NCI-H2196 (cell line): ENCODE measurements around the gene TRIM15.
"Not testable (repeated sequence)": the region's sequence is repeated elsewhere in the genome, so short reads cannot be mapped to it uniquely, and the experiment has no call there.

Experiments used
- DNase-seq: peaks from one replicate; lab custom pipeline; 2025; ENCODE audit not compliant: unreplicated experiment; lab: John Stamatoyannopoulos, UW

Gene TRIM15

DNA sequence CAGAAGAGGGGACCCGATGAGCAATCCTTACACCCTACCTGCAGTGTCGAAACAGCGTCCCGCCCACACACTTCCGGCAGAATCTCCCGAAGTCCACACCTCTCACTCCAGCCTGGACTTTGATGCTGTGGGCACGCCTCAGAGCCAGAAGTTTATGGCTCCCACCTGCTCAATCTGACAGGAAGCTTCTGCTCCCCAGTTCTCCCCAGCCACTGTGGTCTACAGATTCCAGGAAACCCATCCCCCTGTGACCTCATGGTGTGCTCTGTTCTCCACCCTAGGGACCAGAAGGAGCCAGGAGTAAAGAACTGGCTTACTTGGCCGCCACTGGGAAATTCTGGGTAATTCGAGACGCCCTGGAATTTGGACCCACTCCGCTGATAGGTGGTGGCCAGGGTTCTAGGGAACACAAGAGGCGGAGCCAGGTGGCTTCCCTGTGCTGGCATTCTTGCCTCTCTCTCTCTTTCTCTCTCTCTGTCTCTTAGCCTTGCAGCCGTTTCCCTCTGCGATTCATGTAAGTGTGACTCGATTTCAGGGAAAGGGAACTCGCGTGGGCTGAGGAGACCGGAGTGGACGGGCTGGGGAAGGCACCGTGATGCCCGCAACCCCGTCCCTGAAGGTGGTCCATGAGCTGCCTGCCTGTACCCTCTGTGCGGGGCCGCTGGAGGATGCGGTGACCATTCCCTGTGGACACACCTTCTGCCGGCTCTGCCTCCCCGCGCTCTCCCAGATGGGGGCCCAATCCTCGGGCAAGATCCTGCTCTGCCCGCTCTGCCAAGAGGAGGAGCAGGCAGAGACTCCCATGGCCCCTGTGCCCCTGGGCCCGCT lies at the start of gene TRIM15:
Gene TRIM15 (plus strand): TSS at position 457 of the 828 bp plus-strand sequence. CDS start 139 bp downstream, at position 596.
- no peak for DNase-seq

GRCh38 chr6:30113841-30114240 lies 49.5 kb upstream of the TRIM15 start:
- no peak for DNase-seq

- DNase-seq: no peak
Measured at GRCh38 chr6:30116724-30117123, 46.6 kb upstream of the TRIM15 start.

GRCh38 chr6:30118691-30119090 lies 44.7 kb upstream of the TRIM15 start:
- not testable (repeated sequence) for DNase-seq

DNA sequence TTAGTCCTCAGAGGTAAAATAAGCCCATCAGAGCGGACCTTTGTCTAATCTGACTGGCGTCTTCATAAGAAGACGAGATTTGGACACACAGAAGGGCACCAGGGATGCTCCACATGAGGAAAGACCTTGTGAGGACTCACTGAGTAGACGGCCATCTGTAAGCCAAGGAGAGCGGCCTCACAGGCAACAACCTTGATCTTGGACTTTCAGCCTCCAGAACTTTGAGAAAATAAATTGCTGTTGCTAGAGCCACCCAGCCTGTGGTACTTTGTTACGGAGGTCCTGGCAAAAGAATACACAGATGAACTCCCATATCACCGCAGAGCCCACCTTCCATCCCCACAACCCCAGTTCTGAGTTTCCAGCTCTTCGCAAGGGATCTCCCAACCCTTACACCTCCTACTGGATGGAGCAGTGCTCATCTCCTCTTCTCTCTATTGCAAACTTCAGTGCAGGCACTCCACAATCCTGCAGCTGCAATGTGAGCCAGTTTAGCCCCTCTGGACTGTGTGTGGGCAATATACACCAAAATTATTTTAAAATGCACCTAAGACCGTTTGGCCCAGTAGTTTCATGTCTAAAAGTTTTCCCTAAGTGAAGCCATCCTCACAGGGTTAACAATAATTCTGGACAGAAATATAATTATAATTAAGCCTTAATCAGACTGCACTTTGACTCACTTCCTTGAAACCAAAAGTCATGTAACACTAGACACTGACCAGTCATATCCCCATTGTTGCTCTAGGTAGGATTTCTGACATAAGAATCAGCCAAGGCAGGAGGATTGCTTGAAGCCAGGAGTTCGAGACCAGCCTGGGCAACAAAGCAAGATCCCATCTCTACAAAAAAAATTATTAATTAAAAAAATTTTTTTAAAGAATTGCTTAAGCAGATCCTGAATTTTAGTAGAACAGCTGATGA lies 41.6 kb upstream of the TRIM15 start:
- no peak for DNase-seq

DNA sequence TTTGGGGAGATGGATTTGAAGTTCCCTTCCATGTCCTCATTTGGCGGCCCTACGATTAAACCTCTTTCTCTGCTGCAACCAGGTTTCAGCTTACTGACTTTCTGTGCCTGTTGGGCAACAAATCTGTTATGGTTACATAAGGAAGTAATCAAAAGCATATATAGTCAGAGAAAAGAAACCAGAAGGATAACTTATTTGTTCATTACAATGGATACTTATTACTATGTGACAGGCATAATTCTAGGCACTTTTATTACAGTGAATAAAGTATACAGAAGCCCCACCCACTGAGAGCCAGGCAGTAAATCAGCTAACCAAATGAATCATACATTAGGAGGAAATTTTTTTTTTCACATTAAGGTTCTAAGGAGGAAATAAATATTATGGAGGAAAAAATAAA lies 40.8 kb upstream of the TRIM15 start:
- no peak for DNase-seq

DNA sequence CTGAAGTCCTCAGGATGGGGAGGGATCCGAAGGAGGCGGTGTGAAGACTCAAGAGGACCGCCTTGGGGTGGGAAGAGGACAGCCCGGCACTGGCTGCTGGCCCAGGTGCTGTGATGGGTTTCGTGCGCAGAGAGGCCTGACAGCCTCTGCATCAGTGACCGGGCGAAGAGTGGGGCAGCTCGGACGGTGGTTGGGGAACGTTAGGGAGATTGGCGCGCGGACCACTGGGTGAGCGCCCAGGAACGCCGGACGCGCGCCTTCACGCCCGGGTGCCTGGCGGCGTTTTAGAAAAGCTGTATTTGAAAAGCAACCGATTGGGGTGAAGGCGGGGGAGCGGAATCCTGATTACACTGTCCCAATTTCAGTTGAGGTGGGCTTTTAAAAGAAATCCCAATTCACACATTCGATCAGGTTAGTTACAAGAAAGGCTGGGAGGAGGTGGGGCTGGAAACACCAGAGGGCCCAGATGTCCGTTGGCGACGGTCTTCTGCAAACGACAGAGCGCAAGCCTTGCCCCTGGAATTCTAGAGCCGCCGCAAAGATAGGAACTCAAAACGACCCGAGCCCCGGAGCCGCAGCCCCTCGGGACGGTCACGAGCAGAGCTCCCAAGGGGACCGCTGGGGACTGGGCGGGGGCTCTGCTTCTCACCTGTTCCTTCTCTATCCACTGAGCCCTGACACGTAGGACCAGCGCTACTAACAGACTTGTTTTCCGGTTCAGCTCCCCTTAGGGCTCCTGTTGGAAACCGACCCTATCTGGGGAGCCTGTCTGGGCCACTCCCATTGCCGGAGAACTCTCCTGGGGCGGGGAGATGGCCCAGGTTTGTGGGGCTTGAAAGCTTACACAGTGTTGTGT lies 35.9 kb upstream of the TRIM15 start:
- DNase-seq: no peak

DNA sequence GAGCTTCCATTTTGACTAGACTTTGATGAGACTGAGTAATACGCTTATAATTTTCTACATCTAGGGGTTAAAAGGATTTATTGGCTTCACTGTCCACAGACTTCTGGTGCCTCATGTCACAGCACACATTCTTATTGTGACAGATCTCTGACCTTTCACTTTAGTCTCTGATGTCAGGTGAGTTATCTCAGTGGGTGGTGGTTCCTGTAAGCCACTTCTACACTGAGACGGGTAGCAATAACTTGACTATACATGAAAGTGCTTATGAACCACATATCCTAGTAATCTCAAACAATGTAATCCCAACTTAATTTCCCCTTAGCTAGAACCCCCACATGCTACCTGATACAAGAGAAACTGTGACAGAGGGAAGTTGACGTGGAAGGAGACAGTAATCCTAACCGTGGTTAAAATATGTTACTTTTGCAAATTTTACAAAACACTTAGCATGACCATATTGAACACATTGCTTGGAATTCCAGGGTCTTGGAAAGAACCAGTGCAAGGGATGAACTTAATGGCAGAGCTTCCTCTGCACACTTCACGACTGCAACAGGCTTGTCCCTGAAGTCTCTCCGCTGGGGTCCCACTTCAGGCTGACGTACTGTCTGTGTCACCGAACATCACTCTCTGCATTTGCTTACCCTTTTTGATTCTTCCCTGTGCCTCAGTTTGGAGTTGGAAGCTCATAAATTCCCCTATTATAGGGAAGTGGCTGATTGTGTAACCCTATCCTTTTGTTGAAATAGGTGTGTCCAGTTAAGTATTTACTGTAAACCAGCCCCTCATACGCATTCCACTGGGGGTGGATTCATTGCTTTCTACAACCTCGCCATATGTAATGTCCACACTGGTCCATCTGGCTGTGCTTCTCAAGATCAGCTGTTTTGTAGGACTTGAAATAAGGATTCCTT lies 33.8 kb upstream of the TRIM15 start:
- no peak for DNase-seq

DNA sequence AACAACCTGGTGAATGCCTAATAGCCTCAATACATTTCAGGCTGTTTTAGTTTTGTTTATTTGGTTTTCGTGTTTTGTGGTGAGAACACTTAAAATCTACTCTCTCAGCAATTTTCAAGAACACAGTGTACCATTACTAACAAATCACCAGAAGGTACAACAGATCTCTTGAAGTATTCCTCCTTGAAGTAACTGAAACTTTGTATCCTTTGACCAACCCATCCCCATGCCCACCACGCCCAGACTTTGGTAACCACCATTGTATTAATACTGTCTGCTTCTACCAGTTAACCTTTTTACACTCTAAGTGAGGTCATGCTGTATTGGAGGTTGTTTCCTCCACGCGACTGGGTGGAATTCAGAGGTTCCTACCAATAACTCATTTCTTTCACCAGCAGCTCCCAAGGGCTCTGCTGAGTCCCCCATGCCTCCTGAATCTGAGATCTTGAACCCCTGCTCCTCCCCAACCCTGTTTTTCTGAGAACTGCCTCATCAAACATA lies 33.1 kb upstream of the TRIM15 start:
- DNase-seq: no peak

GRCh38 chr6:30130887-30131862 lies 32.2 kb upstream of the TRIM15 start:
- DNase-seq: peak; percentile 78

DNA sequence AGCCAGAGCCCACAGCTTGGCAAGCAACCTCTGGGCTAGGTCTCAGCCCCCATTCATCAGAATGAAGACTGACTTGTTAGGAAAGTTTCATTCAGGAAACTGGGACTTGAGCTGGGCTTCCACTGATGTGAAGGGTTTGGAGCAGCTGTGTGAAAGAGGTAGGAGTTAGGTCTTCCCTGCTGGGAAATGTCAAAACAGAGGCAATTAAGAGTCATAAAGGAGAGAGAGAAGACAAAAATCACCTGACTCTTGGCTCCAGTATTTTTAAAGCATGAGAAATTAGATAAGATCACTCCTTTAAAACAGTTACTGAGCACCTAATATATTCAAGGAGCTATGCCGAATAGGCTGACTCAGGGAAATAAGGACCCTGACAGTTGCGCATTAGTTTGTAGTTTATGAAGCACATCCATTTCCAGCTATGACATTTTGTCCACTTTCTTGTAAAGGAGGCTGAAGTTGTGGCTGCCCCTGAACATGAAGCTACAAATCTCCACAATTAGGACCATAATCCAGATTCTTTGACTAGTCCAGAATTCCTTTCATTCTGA lies 31.3 kb upstream of the TRIM15 start:
- DNase-seq: no peak

GRCh38 chr6:30135147-30135546 lies 28.2 kb upstream of the TRIM15 start:
- DNase-seq: no peak

GRCh38 chr6:30135757-30136156 lies 27.6 kb upstream of the TRIM15 start, which contains the start of gene TRIM40:
TRIM40 (plus strand) TSS chr6:30136140; CDS start chr6:30137037, 897 bp downstream.
- no peak for DNase-seq

GRCh38 chr6:30136570-30137286 lies 26.6 kb upstream of the TRIM15 start:
- no peak for DNase-seq

DNA sequence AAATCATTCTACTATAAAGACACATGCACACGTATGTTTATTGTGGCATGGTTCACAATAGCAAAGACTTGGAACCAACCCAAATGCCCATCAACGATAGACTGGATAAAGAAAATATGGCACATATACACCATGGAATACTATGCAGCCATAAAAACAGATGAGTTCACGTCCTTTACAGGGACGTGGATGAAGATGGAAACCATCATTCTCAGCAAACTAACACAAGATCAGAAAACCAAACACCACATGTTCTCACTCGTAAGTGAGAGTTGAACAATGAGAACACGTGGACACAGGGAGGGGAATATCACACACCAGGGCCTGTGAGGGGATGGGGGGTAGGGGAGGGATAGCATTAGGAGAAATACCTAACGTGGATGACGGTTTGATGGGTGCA lies 23.1 kb upstream of the TRIM15 start:
- DNase-seq: not testable (repeated sequence)

GRCh38 chr6:30142665-30143064 lies 20.7 kb upstream of the TRIM15 start:
- no peak for DNase-seq

GRCh38 chr6:30143780-30144179 lies 19.6 kb upstream of the TRIM15 start:
- DNase-seq: no peak

- DNase-seq: no peak
Measured at GRCh38 chr6:30144811-30145210, 18.5 kb upstream of the TRIM15 start.
